Right cardiac atrium (tissue), 5 donors: ENCODE data around the gene PTPRN2. TPM values are rescaled to one million over a fixed set of nuclear protein-coding genes. Genes with fewer than 3 reads are reported as not detected.
"Not testable (repeated sequence)": the region's sequence is repeated elsewhere in the genome, so short reads cannot be mapped to it uniquely, and the experiment has no call there.

Experiments used
- ATAC-seq, 2 donors: fragments of 200-7000 bp; cut with Tn5 transposase; one replicate each; pipeline versions ENCODE4 v1.8.0 to v1.9.1; 2020; ENCODE audit warnings: moderate library complexity in 2 of 2, mild to moderate bottlenecking in 1 of 2
- DNase-seq, 3 donors: peaks; one replicate each; pipeline ENCODE4 v3.0.0-alpha.2; 2020
- H3K27ac ChIP-seq: one replicate; pipeline ENCODE4 v1.5.1; 2013; ENCODE audit warnings: mild to moderate bottlenecking, low read length, control low read depth, moderate library complexity
- H3K27me3 ChIP-seq: one replicate; pipeline ENCODE4 v1.6.1; 2013; ENCODE audit not compliant: control insufficient read depth, insufficient read depth
- H3K4me1 ChIP-seq: one replicate; pipeline ENCODE4 v1.6.1; 2013; ENCODE audit warnings: low read length; ENCODE audit not compliant: control insufficient read depth, insufficient read depth
- H3K4me3 ChIP-seq: one replicate; pipeline ENCODE4 v1.5.1; 2013; ENCODE audit warnings: low read length, control low read depth
- H3K9me3 ChIP-seq: one replicate; pipeline ENCODE4 v1.6.1; 2013; ENCODE audit warnings: low read length; ENCODE audit not compliant: control insufficient read depth
- WGBS: extraction: QIAGEN DNeasy Blood & Tissue Kit; methylation state at CpG from one replicate; pipeline ENCODE4 v1.1.7; 2013; 5-methylcytosine and 5-hydroxymethylcytosine counted together
- intact Hi-C, 4 donors: fragments of 100-400 bp; cut with DNase I; formaldehyde crosslinking; loops; one replicate each; pipeline versions ENCODE4 v1.11.0 to v1.14.0; 2022 to 2023
- polyA plus RNA-seq: library from polyadenylated mRNA; stranded (reverse); fragments of 200-250 nt; gene quantifications from one replicate; pipeline ENCODE4 v1.2.3, GENCODE V29; 2013
- total RNA-seq, 4 donors: library from RNA; stranded (reverse); fragmentation: NEBNext Ultra II Directional; extraction: Animal tissue kit (Norgen Biotek cat#: 25700); gene quantifications; one replicate each; pipeline ENCODE4 v1.2.1, GENCODE V29; 2021
- donor health status: healthy with polysubstance abuse.
- donor health status: DM: no; HTN: yes; CAD: no.
- donor health status: DM: no; HTN: no; CAD: no.
- donor health status: DM: no; HTN: yes; CAD: no; lungs with severe emphysema.
- donor health status: DM: yes; HTN: yes; CAD: no.

Gene PTPRN2
- total and polyA plus RNA-seq, 5 donors: 1.5 to 3.9 (median 1.9) TPM

- H3K27me3 ChIP-seq: no peaks in the 10 kb centered on the region
- ATAC-seq: no peak
- no peak overlapping the region for H3K4me3 ChIP-seq
- intact Hi-C loops: no loop called here
- H3K9me3 ChIP-seq: no peaks in the 10 kb centered on the region
- no peak overlapping the region for H3K27ac ChIP-seq
- 71% methylated on average over 10 of the region's 10 CpGs for WGBS
- no peak for DNase-seq
- H3K4me1 ChIP-seq: no peaks in the 10 kb centered on the region
These were observed 536.5 kb downstream of the PTPRN2 start for GRCh38 chr7:158050978-158051651.

- Histone ChIP-seq H3K4me3 (no peak overlapping the region), H3K27ac (no peak overlapping the region), H3K9me3 (no peaks in the 10 kb centered on the region), H3K27me3 (no peaks in the 10 kb centered on the region), H3K4me1 (no peaks in the 10 kb centered on the region)
- intact Hi-C loops: no loop called here
- DNase-seq (no peak), ATAC-seq (no peak)
- 57% methylated on average over 10 of the region's 10 CpGs for WGBS
These were observed 537.1 kb downstream of the PTPRN2 start for GRCh38 chr7:158050441-158050977.

- no peaks in the 10 kb centered on the region for H3K9me3 ChIP-seq
- 86% methylated on average over 8 of the region's 8 CpGs for WGBS
These were observed 538.4 kb downstream of the PTPRN2 start for GRCh38 chr7:158049271-158049670.

GRCh38 chr7:158048569-158048968 is 539.1 kb downstream of the PTPRN2 start:
- no peaks in the 10 kb centered on the region for H3K9me3 ChIP-seq
- WGBS: 84% methylated on average over 1 of the region's 1 CpG
- no peak overlapping the region for H3K4me3 ChIP-seq
- no peak for DNase-seq
- H3K27me3 ChIP-seq: no peaks in the 10 kb centered on the region
- intact Hi-C loops: no loop called here
- no peaks in the 10 kb centered on the region for H3K4me1 ChIP-seq
- ATAC-seq: no peak
- no peak overlapping the region for H3K27ac ChIP-seq

More at GRCh38 chr7:158049271-158049670, 538.4 kb downstream of the PTPRN2 start:
- no peak for DNase-seq
- H3K27ac ChIP-seq: no peak overlapping the region
- ATAC-seq: no peak
- H3K4me1 ChIP-seq: no peaks in the 10 kb centered on the region
- H3K27me3 ChIP-seq: no peaks in the 10 kb centered on the region
- intact Hi-C loops: no loop called here
- H3K4me3 ChIP-seq: no peak overlapping the region

GRCh38 chr7:158047391-158048059 is 540.1 kb downstream of the PTPRN2 start:
- no peak overlapping the region for H3K4me3 ChIP-seq
- ATAC-seq (no peak), DNase-seq (no peak)
- intact Hi-C loops: no loop called here
- H3K27me3 ChIP-seq: no peaks in the 10 kb centered on the region
- no peaks in the 10 kb centered on the region for H3K4me1 ChIP-seq
- 86% methylated on average over 14 of the region's 14 CpGs for WGBS
- no peaks in the 10 kb centered on the region for H3K9me3 ChIP-seq
- H3K27ac ChIP-seq: no peak overlapping the region

- intact Hi-C loops, H3K9me3 ChIP-seq, ATAC-seq, DNase-seq, H3K4me1 ChIP-seq, H3K4me3 ChIP-seq, H3K27ac ChIP-seq, H3K27me3 ChIP-seq: not testable (repeated sequence)
- WGBS: 86% methylated on average over 12 of the region's 12 CpGs
These were observed 541.4 kb downstream of the PTPRN2 start for GRCh38 chr7:158046246-158046645.

- 66% methylated on average over 6 of the region's 6 CpGs for WGBS
- DNase-seq (no peak), ATAC-seq (no peak)
- intact Hi-C loops: no loop called here
- no peaks in the 10 kb centered on the region for H3K9me3 ChIP-seq
- no peak overlapping the region for H3K4me3 ChIP-seq
- no peaks in the 10 kb centered on the region for H3K4me1 ChIP-seq
- H3K27ac ChIP-seq: no peak overlapping the region
- H3K27me3 ChIP-seq: no peaks in the 10 kb centered on the region
These were observed 543.2 kb downstream of the PTPRN2 start for GRCh38 chr7:158044482-158044823.

- no peak overlapping the region for H3K4me3 ChIP-seq
- 58% methylated on average over 17 of the region's 17 CpGs for WGBS
- intact Hi-C loops: no loop called here
- no peaks in the 10 kb centered on the region for H3K27me3 ChIP-seq
- H3K9me3 ChIP-seq: no peaks in the 10 kb centered on the region
- DNase-seq (no peak), ATAC-seq (no peak)
- H3K27ac ChIP-seq: no peak overlapping the region
- H3K4me1 ChIP-seq: no peaks in the 10 kb centered on the region
These were observed 543.8 kb downstream of the PTPRN2 start for GRCh38 chr7:158043551-158044481.

GRCh38 chr7:158042156-158042880 is 545.3 kb downstream of the PTPRN2 start:
- H3K4me3 ChIP-seq: no peak overlapping the region
- H3K27ac ChIP-seq: no peak overlapping the region
- ATAC-seq: no peak
- intact Hi-C loops: no loop called here
- no peak for DNase-seq
- no peaks in the 10 kb centered on the region for H3K9me3 ChIP-seq
- 88% methylated on average over 20 of the region's 20 CpGs for WGBS
- H3K27me3 ChIP-seq: no peaks in the 10 kb centered on the region
- H3K4me1 ChIP-seq: no peaks in the 10 kb centered on the region

- no peaks in the 10 kb centered on the region for H3K4me1 ChIP-seq
- no peak overlapping the region for H3K27ac ChIP-seq
- no peak overlapping the region for H3K4me3 ChIP-seq
- no peaks in the 10 kb centered on the region for H3K9me3 ChIP-seq
- intact Hi-C loops: no loop called here
- 82% methylated on average over 6 of the region's 6 CpGs for WGBS
- DNase-seq (no peak), ATAC-seq (no peak)
- no peaks in the 10 kb centered on the region for H3K27me3 ChIP-seq
These were observed 547.4 kb downstream of the PTPRN2 start for GRCh38 chr7:158040199-158040598.
